B cell (primary cell): Measurements from ENCODE around the gene CDC42BPA. TPM values are rescaled to one million over a fixed set of nuclear protein-coding genes. Genes with fewer than 3 reads are reported as not detected.

Experiments
- ATAC-seq: fragments of 200-7000 bp; cut with Tn5 transposase; one replicate; pipeline ENCODE4 v1.10.0; 2021; ENCODE audit warnings: low read depth, mild to moderate bottlenecking, moderate number of reproducible peaks, moderate library complexity
- CTCF ChIA-PET: fragments of 350-600 bp; sonication (Branson Sonifier 250); formaldehyde crosslinking; loops from one replicate; lab custom pipeline; 2021; ENCODE audit warnings: antibody characterized with exemption, inconsistent platforms; lab: Charles Lee
- POLR2A ChIA-PET: fragments of 350-600 bp; sonication (Branson Sonifier 250); formaldehyde crosslinking; loops from one replicate; lab custom pipeline; 2021; ENCODE audit warnings: antibody characterized with exemption; lab: Charles Lee
- DNase-seq: peaks from one replicate; pipeline ENCODE4 v3.0.0; 2013
- H2AFZ ChIP-seq: 2 replicates; pipeline ENCODE4 v1.6.1; 2012; ENCODE audit warnings: mild to moderate bottlenecking, low read depth, low read length; ENCODE audit not compliant: insufficient read depth, poor library complexity, severe bottlenecking
- H3K27ac ChIP-seq, 2 donors: 1 replicate in 1 of 2; 2 replicates in 1 of 2; pipeline ENCODE4 v1.5.1; 2012 to 2013; ENCODE audit warnings: low read length in 2 of 2, mild to moderate bottlenecking in 2 of 2, moderate library complexity in 1 of 2
- H3K27me3 ChIP-seq, 4 experiments: fragments of 200-600 bp in 1 of 4; sonication (generic) in 1 of 4; replicated peaks in 1 of 4; 1 replicate in 2 of 4; 2 replicates in 2 of 4; pipeline versions ENCODE4 v1.6.1 to v1.7.0; 2013 to 2016; ENCODE audit warnings: low read length in 3 of 4, mild to moderate bottlenecking in 2 of 4, mixed read lengths in 1 of 4, moderate library complexity in 1 of 4; ENCODE audit not compliant: insufficient read depth in 4 of 4, control insufficient read depth in 3 of 4; ENCODE audit errors: control extremely low read depth in 1 of 4
- H3K36me3 ChIP-seq, 2 experiments: replicated peaks in 1 of 2; 1 replicate in 1 of 2; 2 replicates in 1 of 2; pipeline versions ENCODE4 v1.6.1 to v1.7.1; 2013; ENCODE audit warnings: low read length in 1 of 2; ENCODE audit not compliant: insufficient read depth in 2 of 2, control insufficient read depth in 1 of 2; ENCODE audit errors: control extremely low read depth in 1 of 2, extremely low read depth in 1 of 2
- H3K4me1 ChIP-seq, 2 donors: fragments of 200-600 bp in 1 of 2; sonication (generic) in 1 of 2; 1 replicate in 1 of 2; 2 replicates in 1 of 2; pipeline versions ENCODE4 v1.5.1 to v1.6.1; 2013 to 2017; ENCODE audit warnings: low read length in 2 of 2; ENCODE audit not compliant: control insufficient read depth in 2 of 2, insufficient read depth in 2 of 2
- H3K4me2 ChIP-seq: replicated peaks from 2 replicates; pipeline ENCODE3; 2012; ENCODE audit warnings: mild to moderate bottlenecking, low read depth, low read length; ENCODE audit not compliant: poor library complexity, severe bottlenecking
- H3K4me3 ChIP-seq, 5 experiments: fragments of 200-600 bp in 1 of 5; sonication (generic) in 1 of 5; 1 replicate in 3 of 5; 2 replicates in 2 of 5; pipeline versions ENCODE4 v1.5.1 to v1.7.0; 2011 to 2016; ENCODE audit warnings: low read length in 4 of 5, mild to moderate bottlenecking in 4 of 5, low read depth in 2 of 5, control low read depth in 1 of 5, moderate library complexity in 1 of 5; ENCODE audit not compliant: insufficient read depth in 1 of 5; ENCODE audit errors: control extremely low read depth in 1 of 5, extremely low read depth in 1 of 5
- H3K79me2 ChIP-seq: fragments of 200-600 bp; sonication (generic); one replicate; pipeline ENCODE4 v1.6.0; 2016; ENCODE audit warnings: low read length; ENCODE audit not compliant: control insufficient read depth, insufficient read depth
- H3K9ac ChIP-seq: fragments of 200-600 bp; sonication (generic); 2 replicates; pipeline ENCODE4 v1.6.1; 2017; ENCODE audit warnings: mild to moderate bottlenecking, low read length, moderate library complexity
- H3K9me3 ChIP-seq, 3 donors: one replicate each; pipeline versions ENCODE4 v1.6.1 to v1.7.1; 2013; ENCODE audit warnings: low read length in 2 of 3; ENCODE audit not compliant: control insufficient read depth in 2 of 3, insufficient read depth in 1 of 3; ENCODE audit errors: control extremely low read depth in 1 of 3
- H4K20me1 ChIP-seq: 2 replicates; pipeline ENCODE4 v1.6.0; 2012; ENCODE audit warnings: mild to moderate bottlenecking, low read length; ENCODE audit not compliant: insufficient read depth, control insufficient read depth, poor library complexity, severe bottlenecking
- H3K27ac Mint-ChIP-seq: one replicate; pipeline ENCODE4 v1.8.0; 2021; ENCODE audit warnings: mixed read lengths
- H3K27me3 Mint-ChIP-seq: one replicate; pipeline ENCODE4 v1.8.0; 2021; ENCODE audit warnings: mixed read lengths
- H3K4me1 Mint-ChIP-seq: one replicate; pipeline ENCODE4 v1.8.0; 2021; ENCODE audit warnings: mixed read lengths
- H3K4me3 Mint-ChIP-seq: one replicate; pipeline ENCODE4 v1.8.0; 2021; ENCODE audit warnings: mixed read lengths
- H3K9me3 Mint-ChIP-seq: one replicate; pipeline ENCODE4 v1.8.0; 2022; ENCODE audit warnings: mixed read lengths; ENCODE audit not compliant: insufficient read depth
- CTCF ChIP-seq: fragments of 200-600 bp; IDR thresholded peaks from one replicate; pipeline ENCODE4 v1.8.0; 2022; ENCODE audit warnings: antibody characterized with exemption, mild to moderate bottlenecking
- EZH2 ChIP-seq: IDR thresholded peaks from 2 replicates; pipeline ENCODE4 v1.6.1; 2012; ENCODE audit warnings: borderline replicate concordance, low read depth, mild to moderate bottlenecking, moderate library complexity, low read length; ENCODE audit not compliant: insufficient read depth, poor library complexity, severe bottlenecking
- WGBS: methylation state at CpG from one replicate; pipeline ENCODE4 v1.1.5; 2013; ENCODE audit warnings: missing lambda C conversion rate; ENCODE audit not compliant: insufficient coverage; 5-methylcytosine and 5-hydroxymethylcytosine counted together
- intact Hi-C: fragments of 100-400 bp; cut with micrococcal nuclease; formaldehyde crosslinking; loops from one replicate; pipeline ENCODE4 v1.10.0; 2022
- polyA plus RNA-seq: library from polyadenylated mRNA; depleted of rRNA; stranded (reverse); fragments of >200 nt; gene quantifications from 2 replicates; pipeline ENCODE4 v1.2.3, GENCODE V29; 2012
- total RNA-seq, 2 donors: library from RNA; stranded (reverse); fragments of 120-200 nt in 1 of 2; gene quantifications; 1 replicate in 1 of 2; 2 replicates in 1 of 2; pipeline versions ENCODE4 v1.2.3 to v1.2.4, GENCODE V29; 2013 to 2022

The CDC42BPA gene
- total and polyA plus RNA-seq, 2 donors (not counting 1 experiment from before 2014, with no cell fraction given): 0.04 to 0.69 TPM

GRCh38 chr1:226981386-226981817, 336.9 kb downstream of the CDC42BPA start:
- H3K27ac ChIP-seq: no peak overlapping the region
- TF ChIP-seq CTCF: no peak
- no peak for TF ChIP-seq EZH2
- no peaks in the 10 kb centered on the region for H3K9me3 ChIP-seq
- H3K4me1 Mint-ChIP-seq: no peaks in the 10 kb centered on the region
- H3K27me3 Mint-ChIP-seq: no peaks in the 10 kb centered on the region
- 96% methylated on average over 8 of the region's 12 CpGs for WGBS
- no peak overlapping the region for H3K27ac Mint-ChIP-seq
- no peak overlapping the region for H3K4me3 ChIP-seq
- peaks cover 0 to 59% of the 10 kb centered on the region in 2 experiments for H3K36me3 ChIP-seq
- no peak overlapping the region for H3K9ac ChIP-seq
- peaks cover 17% of the 10 kb centered on the region for H4K20me1 ChIP-seq
- H3K27me3 ChIP-seq: no peaks in the 10 kb centered on the region
- CTCF ChIA-PET: no interaction called here
- H2AFZ ChIP-seq: no peak overlapping the region
- no peak overlapping the region for H3K4me2 ChIP-seq
- no peaks in the 10 kb centered on the region for H3K79me2 ChIP-seq
- ATAC-seq (no peak), DNase-seq (no peak)
- H3K9me3 Mint-ChIP-seq: no peaks in the 10 kb centered on the region
- H3K4me3 Mint-ChIP-seq: no peak overlapping the region
- intact Hi-C loops: no loop called here
- POLR2A ChIA-PET: no interaction called here
- H3K4me1 ChIP-seq: no peaks in the 10 kb centered on the region

DNA sequence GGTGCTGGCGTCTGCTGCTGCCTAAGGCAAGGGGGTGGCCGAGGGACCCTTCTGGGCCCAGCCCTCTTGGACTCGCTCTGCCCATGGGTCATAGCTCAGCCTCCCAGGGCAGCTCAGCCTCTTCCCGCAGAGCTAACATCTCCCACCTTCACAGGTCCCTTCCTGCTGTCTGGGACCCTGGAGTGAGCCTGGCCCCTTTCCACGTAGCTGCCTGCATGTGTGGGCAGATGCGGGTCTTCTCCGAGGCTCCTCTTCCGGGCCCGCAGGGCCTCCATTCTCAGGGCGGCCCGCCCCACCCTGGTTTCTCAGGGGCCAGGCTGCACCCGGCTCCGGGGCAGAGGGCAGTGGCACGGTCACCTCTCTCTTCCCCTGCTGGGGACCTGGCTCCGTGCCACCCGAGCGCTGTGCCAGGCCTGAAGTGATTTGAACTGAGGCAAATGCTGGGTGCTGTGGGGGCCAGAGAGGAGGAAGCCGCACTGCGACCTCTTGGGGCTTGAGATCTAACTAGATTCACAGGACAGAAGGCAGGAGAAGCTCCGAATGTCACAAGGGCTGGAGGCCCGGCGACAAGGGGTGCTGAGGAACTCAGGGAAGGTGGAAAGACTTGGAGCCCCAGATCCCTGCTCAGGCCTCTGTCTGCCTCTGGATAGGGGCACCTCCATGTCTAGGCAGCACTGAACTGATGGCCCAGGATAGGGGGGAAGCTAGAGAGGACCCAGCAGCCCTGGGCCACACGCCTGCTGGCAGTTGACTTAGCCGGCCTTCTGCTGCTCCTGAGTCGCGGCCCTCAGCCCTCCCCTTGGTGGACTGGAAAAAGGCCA, 337.5 kb downstream of the CDC42BPA start:
- 92% methylated on average over 26 of the region's 26 CpGs for WGBS
- Histone ChIP-seq H3K79me2 (no peaks in the 10 kb centered on the region), H3K36me3 (peaks cover 0 to 56% of the 10 kb centered on the region in 2 experiments), H3K27ac (no peak overlapping the region), H2AFZ (no peak overlapping the region), H3K27me3 (no peaks in the 10 kb centered on the region), H3K4me2 (no peak overlapping the region), H3K9ac (no peak overlapping the region), H3K9me3 (no peaks in the 10 kb centered on the region), H3K4me1 (no peaks in the 10 kb centered on the region), H3K4me3 (no peak overlapping the region), H4K20me1 (peaks cover 22% of the 10 kb centered on the region)
- H3K9me3 Mint-ChIP-seq: no peaks in the 10 kb centered on the region
- H3K27me3 Mint-ChIP-seq: no peaks in the 10 kb centered on the region
- ATAC-seq (no peak), DNase-seq (no peak)
- no peak for TF ChIP-seq CTCF
- TF ChIP-seq EZH2: no peak
- H3K27ac Mint-ChIP-seq: no peak overlapping the region
- no peak overlapping the region for H3K4me3 Mint-ChIP-seq
- CTCF ChIA-PET: no interaction called here
- intact Hi-C loops: no loop called here
- POLR2A ChIA-PET: no interaction called here
- H3K4me1 Mint-ChIP-seq: no peaks in the 10 kb centered on the region
